DOHH2 (cell line): Measurements from ENCODE around the gene ANKRD9.

Experiments
- CTCF ChIP-seq: fragments of 200-600 bp; sonication (generic); IDR thresholded peaks from one replicate; pipeline ENCODE4 v1.5.1; 2014; ENCODE audit warnings: antibody characterized with exemption, mild to moderate bottlenecking, low read depth, low read length; ENCODE audit not compliant: poor library complexity, severe bottlenecking
- EZH2phosphoT487 ChIP-seq: fragments of 200-600 bp; sonication (generic); IDR thresholded peaks from 2 replicates; pipeline ENCODE4 v1.6.1; 2017; ENCODE audit warnings: borderline replicate concordance, mild to moderate bottlenecking, antibody characterized with exemption, low read length, moderate library complexity, mixed read lengths

GRCh38 chr14:102541771-102542170 lies 32.2 kb upstream of the ANKRD9 start:
- no peak for TF ChIP-seq CTCF
- TF ChIP-seq EZH2phosphoT487: no peak
